PFSK-1 (cell line): ENCODE measurements around the gene NDUFA11.

ENCODE experiments used
- FOXP2 ChIP-seq: optimal IDR thresholded peaks from 2 replicates; pipeline ENCODE3; 2011; ENCODE audit warnings: borderline replicate concordance, control low read depth, inconsistent platforms; ENCODE audit not compliant: insufficient read depth; ENCODE audit errors: extremely low read length, extremely low read depth
- POLR2AphosphoS5 ChIP-seq: IDR thresholded peaks from 2 replicates; pipeline ENCODE4 v1.6.1; 2012; ENCODE audit warnings: low read depth, mild to moderate bottlenecking, control low read depth, low read length, moderate library complexity
- SIN3A ChIP-seq: IDR thresholded peaks from 2 replicates; pipeline ENCODE4 v1.6.1; 2012; ENCODE audit warnings: mild to moderate bottlenecking, low read length, moderate library complexity, borderline replicate concordance; ENCODE audit not compliant: insufficient read depth
- TAF1 ChIP-seq: IDR thresholded peaks from 2 replicates; pipeline ENCODE4 v1.6.1; 2012; ENCODE audit warnings: low read length, control low read depth, borderline replicate concordance; ENCODE audit not compliant: insufficient read depth
- TF ChIP-seq, protein P1 (sequence below), 2 experiments: IDR thresholded peaks; 2 replicates each; pipeline versions ENCODE4 v1.6.1 to v1.8.0; 2011 to 2012; ENCODE audit warnings: low read depth in 2 of 2, low read length in 2 of 2, control low read depth in 1 of 2, inconsistent platforms in 1 of 2, mild to moderate bottlenecking in 1 of 2, moderate library complexity in 1 of 2; ENCODE audit not compliant: insufficient read depth in 1 of 2

Gene NDUFA11

DNA sequence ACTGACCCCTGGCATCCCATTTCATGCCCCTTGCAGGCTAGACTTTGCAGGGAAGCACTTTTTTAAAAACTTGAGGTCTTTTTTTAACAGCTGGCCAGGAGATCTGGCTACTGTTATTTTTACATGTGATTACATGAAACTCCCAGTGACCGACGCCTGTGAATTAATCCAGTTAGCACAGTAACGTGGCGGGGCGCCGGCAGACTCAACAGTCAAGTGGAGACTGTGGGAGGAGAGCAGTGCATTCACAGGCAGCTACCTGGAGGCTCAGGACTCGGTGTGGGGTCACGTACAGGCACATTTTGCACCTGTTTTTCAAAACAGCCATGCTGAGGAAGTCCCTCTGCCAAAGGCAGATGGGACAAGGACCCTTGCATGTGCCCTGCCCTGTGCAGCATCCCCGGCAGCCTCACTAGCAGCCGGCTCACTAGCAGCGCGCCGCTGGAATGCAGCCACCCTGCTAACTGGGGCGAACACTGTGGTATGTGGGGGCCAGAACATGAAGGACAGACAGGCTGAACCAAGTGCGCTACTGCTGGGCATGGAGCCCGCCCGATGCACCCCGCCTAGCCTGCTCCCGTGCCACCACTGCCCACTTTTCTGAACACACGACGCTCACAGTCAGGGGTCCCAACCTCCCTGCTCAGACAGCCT is 29.1 kb upstream of the NDUFA11 start:
- TF ChIP-seq TAF1 (no peak), FOXP2 (no peak), SIN3A (no peak), POLR2AphosphoS5 (no peak)
- TF ChIP-seq, protein P1, sequence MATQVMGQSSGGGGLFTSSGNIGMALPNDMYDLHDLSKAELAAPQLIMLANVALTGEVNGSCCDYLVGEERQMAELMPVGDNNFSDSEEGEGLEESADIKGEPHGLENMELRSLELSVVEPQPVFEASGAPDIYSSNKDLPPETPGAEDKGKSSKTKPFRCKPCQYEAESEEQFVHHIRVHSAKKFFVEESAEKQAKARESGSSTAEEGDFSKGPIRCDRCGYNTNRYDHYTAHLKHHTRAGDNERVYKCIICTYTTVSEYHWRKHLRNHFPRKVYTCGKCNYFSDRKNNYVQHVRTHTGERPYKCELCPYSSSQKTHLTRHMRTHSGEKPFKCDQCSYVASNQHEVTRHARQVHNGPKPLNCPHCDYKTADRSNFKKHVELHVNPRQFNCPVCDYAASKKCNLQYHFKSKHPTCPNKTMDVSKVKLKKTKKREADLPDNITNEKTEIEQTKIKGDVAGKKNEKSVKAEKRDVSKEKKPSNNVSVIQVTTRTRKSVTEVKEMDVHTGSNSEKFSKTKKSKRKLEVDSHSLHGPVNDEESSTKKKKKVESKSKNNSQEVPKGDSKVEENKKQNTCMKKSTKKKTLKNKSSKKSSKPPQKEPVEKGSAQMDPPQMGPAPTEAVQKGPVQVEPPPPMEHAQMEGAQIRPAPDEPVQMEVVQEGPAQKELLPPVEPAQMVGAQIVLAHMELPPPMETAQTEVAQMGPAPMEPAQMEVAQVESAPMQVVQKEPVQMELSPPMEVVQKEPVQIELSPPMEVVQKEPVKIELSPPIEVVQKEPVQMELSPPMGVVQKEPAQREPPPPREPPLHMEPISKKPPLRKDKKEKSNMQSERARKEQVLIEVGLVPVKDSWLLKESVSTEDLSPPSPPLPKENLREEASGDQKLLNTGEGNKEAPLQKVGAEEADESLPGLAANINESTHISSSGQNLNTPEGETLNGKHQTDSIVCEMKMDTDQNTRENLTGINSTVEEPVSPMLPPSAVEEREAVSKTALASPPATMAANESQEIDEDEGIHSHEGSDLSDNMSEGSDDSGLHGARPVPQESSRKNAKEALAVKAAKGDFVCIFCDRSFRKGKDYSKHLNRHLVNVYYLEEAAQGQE (IDR thresholded peaks at IDR 0.05; ENCODE audit: insufficient read depth in 1 of 2, low read depth in 2 of 2, low read length in 2 of 2): no peak

DNA sequence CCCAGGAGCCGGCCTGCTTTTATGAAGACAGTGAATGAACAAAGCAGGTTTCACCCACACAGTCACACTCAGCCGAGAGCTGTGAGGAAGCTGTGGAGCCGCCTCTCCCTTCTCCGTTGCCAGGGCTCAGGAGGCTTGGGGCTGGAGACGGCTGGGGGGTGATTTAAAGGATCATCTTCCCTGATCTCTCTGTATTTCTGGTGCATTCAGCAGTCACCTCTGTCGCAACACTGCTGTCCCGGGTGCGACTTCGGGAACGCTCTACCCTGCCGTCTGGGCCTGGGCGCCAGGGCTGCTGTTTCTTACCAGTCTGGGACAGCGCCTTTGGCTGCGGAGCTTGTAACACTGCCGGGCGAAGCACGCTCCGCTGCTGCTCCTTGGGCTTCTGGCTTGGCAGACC is 28.6 kb upstream of the NDUFA11 start:
- TF ChIP-seq, protein P1 (IDR thresholded peaks at IDR 0.05; ENCODE audit: insufficient read depth in 1 of 2, low read depth in 2 of 2, low read length in 2 of 2): no peak
- no peak for TF ChIP-seq POLR2AphosphoS5
- no peak for TF ChIP-seq FOXP2
- TF ChIP-seq SIN3A: no peak
- no peak for TF ChIP-seq TAF1

DNA sequence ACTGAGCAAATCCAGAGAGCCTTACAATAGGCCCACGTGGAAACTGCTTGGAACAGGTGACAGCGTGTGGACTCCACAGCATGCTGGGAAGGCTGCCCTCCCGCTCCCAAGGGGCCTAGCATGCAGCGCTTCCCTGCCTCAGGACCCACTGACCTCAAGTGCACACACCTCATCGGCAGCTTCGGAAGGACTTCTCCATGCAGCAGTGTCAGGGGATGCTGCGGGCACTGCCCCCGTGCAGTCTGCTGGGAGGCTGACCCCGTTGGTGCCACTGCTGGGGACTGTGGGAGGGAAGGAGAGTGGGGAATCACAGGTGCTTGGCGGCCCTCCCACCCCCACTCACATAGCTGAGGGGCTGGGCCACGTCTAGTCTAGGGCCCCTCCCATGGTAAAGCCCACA is 27.7 kb upstream of the NDUFA11 start:
- TF ChIP-seq TAF1: no peak
- TF ChIP-seq FOXP2: no peak
- TF ChIP-seq, protein P1 (IDR thresholded peaks at IDR 0.05; ENCODE audit: insufficient read depth in 1 of 2, low read depth in 2 of 2, low read length in 2 of 2): no peak
- TF ChIP-seq SIN3A: no peak
- no peak for TF ChIP-seq POLR2AphosphoS5

DNA sequence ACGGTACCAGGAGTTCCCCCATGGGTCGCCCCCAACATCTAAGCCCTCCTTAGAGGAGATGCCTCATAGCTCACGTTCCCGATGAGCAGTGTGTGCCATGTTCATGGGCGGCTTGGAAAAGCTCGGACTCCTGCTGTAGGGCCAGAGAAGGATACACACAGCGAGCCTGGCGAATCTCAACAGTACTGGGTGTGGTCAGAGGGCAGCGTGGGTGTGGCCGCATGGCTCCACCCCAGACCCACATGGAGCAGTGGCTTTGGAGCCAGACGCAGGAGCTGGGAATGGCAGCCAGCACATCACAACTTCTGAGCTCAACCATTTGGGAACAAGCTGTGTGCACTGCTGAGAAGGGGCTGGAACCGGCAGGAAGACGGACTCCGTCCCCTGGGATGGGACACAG is 26.0 kb upstream of the NDUFA11 start:
- TF ChIP-seq, protein P1 (IDR thresholded peaks at IDR 0.05; ENCODE audit: insufficient read depth in 1 of 2, low read depth in 2 of 2, low read length in 2 of 2): no peak
- no peak for TF ChIP-seq TAF1
- no peak for TF ChIP-seq FOXP2
- TF ChIP-seq POLR2AphosphoS5: no peak
